Mucosa of stomach (tissue), 1 donor: ENCODE measurements around the gene OGDH.

ENCODE experiments used
- H3K27me3 ChIP-seq: one replicate; pipeline ENCODE4 v1.7.0; 2013; ENCODE audit warnings: mild to moderate bottlenecking, low read length; ENCODE audit not compliant: control insufficient read depth, insufficient read depth
- H3K36me3 ChIP-seq: one replicate; pipeline ENCODE4 v1.7.0; 2013; ENCODE audit warnings: low read length; ENCODE audit not compliant: control insufficient read depth, insufficient read depth
- H3K4me1 ChIP-seq: one replicate; pipeline ENCODE4 v1.7.0; 2013; ENCODE audit warnings: mild to moderate bottlenecking, low read length; ENCODE audit not compliant: control insufficient read depth, insufficient read depth
- H3K4me3 ChIP-seq: one replicate; pipeline ENCODE4 v1.7.0; 2013; ENCODE audit warnings: low read length
- H3K9ac ChIP-seq: one replicate; pipeline ENCODE4 v1.7.0; 2013; ENCODE audit warnings: mild to moderate bottlenecking, low read length, moderate library complexity
- H3K9me3 ChIP-seq: one replicate; pipeline ENCODE4 v1.7.0; 2013; ENCODE audit warnings: mild to moderate bottlenecking, low read length, moderate library complexity; ENCODE audit not compliant: control insufficient read depth
- donor health status: Pancreatic carcinoma.

The OGDH gene

GRCh38 chr7:44673324-44673723, 66.9 kb downstream of the OGDH start:
- H3K9ac ChIP-seq: no peak overlapping the region
- H3K4me1 ChIP-seq: no peaks in the 10 kb centered on the region
- no peak overlapping the region for H3K4me3 ChIP-seq
- H3K9me3 ChIP-seq: no peaks in the 10 kb centered on the region
- H3K36me3 ChIP-seq: peaks cover 12% of the 10 kb centered on the region
- H3K27me3 ChIP-seq: no peaks in the 10 kb centered on the region

DNA sequence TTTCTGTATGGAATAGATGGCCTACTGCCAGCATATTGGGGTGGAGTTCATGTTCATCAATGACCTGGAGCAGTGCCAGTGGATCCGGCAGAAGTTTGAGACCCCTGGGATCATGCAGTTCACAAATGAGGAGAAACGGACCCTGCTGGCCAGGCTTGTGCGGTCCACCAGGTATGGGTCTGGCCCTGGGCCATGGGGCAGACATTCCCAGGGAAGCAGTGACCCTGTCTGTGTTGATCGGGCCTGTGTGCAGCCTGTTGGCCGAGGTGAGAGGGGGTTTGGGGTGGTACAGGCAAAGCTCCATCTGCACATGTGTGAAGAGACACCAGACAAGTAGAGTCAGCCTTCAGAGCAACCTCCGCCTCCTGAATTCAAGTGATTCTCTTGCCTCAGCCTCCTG, 67.3 kb downstream of the OGDH start:
- Histone ChIP-seq H3K9me3 (no peaks in the 10 kb centered on the region), H3K4me3 (no peak overlapping the region), H3K4me1 (no peaks in the 10 kb centered on the region), H3K27me3 (no peaks in the 10 kb centered on the region), H3K9ac (no peak overlapping the region), H3K36me3 (peaks cover 12% of the 10 kb centered on the region)

GRCh38 chr7:44674381-44674780, 68.0 kb downstream of the OGDH start:
- Histone ChIP-seq H3K9me3 (no peaks in the 10 kb centered on the region), H3K4me1 (no peaks in the 10 kb centered on the region), H3K36me3 (peaks cover 12% of the 10 kb centered on the region), H3K9ac (no peak overlapping the region), H3K27me3 (no peaks in the 10 kb centered on the region), H3K4me3 (no peak overlapping the region)

GRCh38 chr7:44676776-44677175, 70.3 kb downstream of the OGDH start:
- peaks cover 12% of the 10 kb centered on the region for H3K36me3 ChIP-seq
- H3K4me3 ChIP-seq: no peak overlapping the region
- no peaks in the 10 kb centered on the region for H3K27me3 ChIP-seq
- H3K4me1 ChIP-seq: no peaks in the 10 kb centered on the region
- H3K9me3 ChIP-seq: no peaks in the 10 kb centered on the region
- no peak overlapping the region for H3K9ac ChIP-seq

DNA sequence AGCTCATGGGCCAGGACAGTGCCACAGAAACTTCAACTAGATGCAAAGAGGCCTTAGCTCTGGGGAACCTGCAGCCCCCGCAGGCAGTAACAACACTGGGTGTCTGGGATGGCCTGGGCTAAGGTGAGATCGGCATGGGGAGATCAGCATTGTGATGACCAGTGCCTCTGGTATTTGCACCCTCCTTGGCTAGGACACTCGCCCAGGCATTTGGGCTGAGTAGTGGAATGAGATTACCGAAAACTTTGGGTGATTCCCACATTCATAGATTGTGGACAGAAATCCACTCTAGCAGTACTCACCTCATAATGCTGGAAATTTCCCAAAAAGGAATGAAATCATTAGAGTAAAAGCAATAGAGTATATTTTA, 71.7 kb downstream of the OGDH start:
- H3K36me3 ChIP-seq: peaks cover 12% of the 10 kb centered on the region
- no peak overlapping the region for H3K9ac ChIP-seq
- no peaks in the 10 kb centered on the region for H3K4me1 ChIP-seq
- H3K27me3 ChIP-seq: no peaks in the 10 kb centered on the region
- H3K4me3 ChIP-seq: no peak overlapping the region
- H3K9me3 ChIP-seq: no peaks in the 10 kb centered on the region

DNA sequence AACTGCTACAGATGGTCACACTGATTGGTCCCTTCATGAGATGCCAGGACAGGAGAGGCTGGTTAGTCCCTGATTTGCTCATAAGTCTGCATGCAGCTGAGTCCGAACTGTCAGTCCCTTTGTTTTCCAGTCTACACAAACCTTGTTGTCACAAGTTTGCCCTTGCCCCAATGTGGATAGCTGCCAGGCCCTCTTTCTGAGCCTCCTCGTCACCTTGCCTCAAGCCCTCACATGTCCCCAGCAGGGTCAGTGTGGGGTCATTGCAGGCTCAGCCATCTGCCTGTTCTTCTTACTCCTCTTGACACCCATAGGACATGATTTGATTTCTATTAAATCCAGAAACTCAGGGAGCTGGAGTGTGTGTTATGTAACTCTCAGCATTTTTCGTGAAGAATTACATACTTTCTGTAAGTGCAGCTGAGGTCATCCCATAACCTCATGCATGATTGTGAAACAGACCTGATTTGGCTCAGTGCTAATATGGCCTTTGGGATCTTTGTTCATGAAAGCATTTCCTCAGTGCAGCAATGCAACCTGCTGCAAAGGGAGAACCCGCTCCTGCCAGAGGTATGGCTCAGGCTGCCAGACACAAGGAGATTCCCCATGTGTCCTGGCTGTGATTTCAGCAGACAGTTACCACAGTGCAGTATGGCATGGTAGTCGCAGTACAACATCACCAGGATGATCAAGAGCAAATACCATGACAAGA, 72.2 kb downstream of the OGDH start:
- no peaks in the 10 kb centered on the region for H3K27me3 ChIP-seq
- no peaks in the 10 kb centered on the region for H3K9me3 ChIP-seq
- peaks cover 12% of the 10 kb centered on the region for H3K36me3 ChIP-seq
- H3K9ac ChIP-seq: no peak overlapping the region
- H3K4me1 ChIP-seq: no peaks in the 10 kb centered on the region
- no peak overlapping the region for H3K4me3 ChIP-seq

- Histone ChIP-seq H3K4me3 (no peak overlapping the region), H3K27me3 (no peaks in the 10 kb centered on the region), H3K9me3 (no peaks in the 10 kb centered on the region), H3K4me1 (no peaks in the 10 kb centered on the region), H3K36me3 (no peaks in the 10 kb centered on the region), H3K9ac (no peak overlapping the region)
Measured at GRCh38 chr7:44681645-44682044, 75.2 kb downstream of the OGDH start.

DNA sequence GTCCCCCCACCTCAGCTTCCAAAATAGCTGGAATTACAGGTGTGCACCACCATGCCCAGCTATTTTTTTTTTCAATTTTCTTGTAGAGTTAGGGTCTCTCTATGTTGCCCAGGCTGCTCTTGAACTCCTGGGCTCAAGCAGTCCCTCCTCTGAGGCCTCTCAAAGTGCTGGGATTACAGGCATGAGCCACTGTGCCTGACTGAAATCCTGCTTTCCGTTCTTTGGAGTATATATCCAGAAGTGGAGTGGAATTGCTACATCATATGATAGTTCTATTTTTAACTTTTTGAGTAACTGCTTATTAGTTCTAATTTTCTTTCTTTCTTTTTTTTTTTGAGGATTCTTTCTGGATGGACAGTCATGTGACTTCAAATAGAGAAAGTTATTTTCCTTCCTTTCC, 79.3 kb downstream of the OGDH start:
- no peak overlapping the region for H3K9ac ChIP-seq
- H3K9me3 ChIP-seq: no peaks in the 10 kb centered on the region
- no peaks in the 10 kb centered on the region for H3K27me3 ChIP-seq
- H3K4me3 ChIP-seq: no peak overlapping the region
- no peaks in the 10 kb centered on the region for H3K4me1 ChIP-seq
- no peaks in the 10 kb centered on the region for H3K36me3 ChIP-seq

- no peaks in the 10 kb centered on the region for H3K27me3 ChIP-seq
- no peaks in the 10 kb centered on the region for H3K9me3 ChIP-seq
- no peak overlapping the region for H3K4me3 ChIP-seq
- no peaks in the 10 kb centered on the region for H3K4me1 ChIP-seq
- no peaks in the 10 kb centered on the region for H3K36me3 ChIP-seq
- H3K9ac ChIP-seq: no peak overlapping the region
Measured at GRCh38 chr7:44689427-44689826, 83.0 kb downstream of the OGDH start.

DNA sequence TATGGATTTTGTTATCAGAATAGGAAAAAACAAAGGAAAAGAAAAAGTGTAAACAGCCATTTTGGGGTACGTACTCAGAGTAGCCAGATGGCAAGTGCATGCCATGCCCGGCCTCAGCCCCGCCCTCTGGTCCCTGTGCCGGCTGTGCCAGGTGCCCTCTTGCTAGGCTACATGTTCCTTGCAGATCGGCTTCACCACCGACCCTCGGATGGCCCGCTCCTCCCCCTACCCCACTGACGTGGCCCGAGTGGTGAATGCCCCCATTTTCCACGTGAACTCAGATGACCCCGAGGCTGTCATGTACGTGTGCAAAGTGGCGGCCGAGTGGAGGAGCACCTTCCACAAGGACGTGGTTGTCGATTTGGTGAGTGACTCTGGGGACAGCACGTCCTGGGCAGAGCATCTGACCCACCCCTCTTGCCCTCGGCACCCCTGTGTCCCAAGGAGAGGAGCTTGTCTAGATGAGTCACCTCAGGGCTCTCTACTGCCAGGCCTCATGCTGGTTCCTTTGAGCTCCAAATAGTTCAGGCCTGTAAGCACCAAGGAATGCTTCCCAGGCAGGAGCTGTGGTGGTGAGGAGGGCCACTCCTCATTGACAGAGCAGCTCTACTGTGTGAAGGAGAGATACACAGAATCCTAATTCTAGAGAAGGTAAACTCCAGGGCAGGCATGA, 87.3 kb downstream of the OGDH start:
- H3K36me3 ChIP-seq: peaks cover 14% of the 10 kb centered on the region
- no peaks in the 10 kb centered on the region for H3K4me1 ChIP-seq
- no peak overlapping the region for H3K4me3 ChIP-seq
- no peaks in the 10 kb centered on the region for H3K9me3 ChIP-seq
- H3K27me3 ChIP-seq: no peaks in the 10 kb centered on the region
- no peak overlapping the region for H3K9ac ChIP-seq

GRCh38 chr7:44694326-44694725, 87.9 kb downstream of the OGDH start:
- Histone ChIP-seq H3K36me3 (peaks cover 14% of the 10 kb centered on the region), H3K27me3 (no peaks in the 10 kb centered on the region), H3K9ac (no peak overlapping the region), H3K9me3 (no peaks in the 10 kb centered on the region), H3K4me3 (no peak overlapping the region), H3K4me1 (no peaks in the 10 kb centered on the region)

DNA sequence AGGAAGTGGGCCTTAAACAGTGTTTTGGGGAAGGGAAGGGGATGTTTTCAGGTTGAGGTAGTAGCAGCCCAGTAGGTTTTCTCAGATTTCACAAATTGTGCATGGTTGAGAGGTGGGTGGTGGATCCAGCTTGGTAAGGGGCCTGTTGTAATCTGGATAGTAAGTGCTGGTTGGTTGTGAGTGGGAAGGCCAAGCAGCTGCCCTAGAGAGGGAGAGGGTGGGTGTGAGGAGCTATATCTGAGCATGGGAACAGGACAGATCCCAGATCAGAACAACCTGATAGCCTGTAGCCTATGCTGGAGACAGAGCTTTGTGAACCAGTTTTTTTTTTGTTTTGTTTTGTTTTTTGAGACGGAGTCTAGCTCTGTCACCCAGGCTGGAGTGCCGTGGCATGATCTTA, 88.3 kb downstream of the OGDH start:
- no peaks in the 10 kb centered on the region for H3K27me3 ChIP-seq
- H3K4me3 ChIP-seq: no peak overlapping the region
- H3K36me3 ChIP-seq: peaks cover 14% of the 10 kb centered on the region
- H3K9me3 ChIP-seq: no peaks in the 10 kb centered on the region
- H3K4me1 ChIP-seq: no peaks in the 10 kb centered on the region
- no peak overlapping the region for H3K9ac ChIP-seq
